Femur (tissue), 1 donor: ENCODE results near the gene KIAA0513.

Experiments used
- DNase-seq: peaks from one replicate; pipeline ENCODE4 v3.0.0-alpha.2; 2017

Gene KIAA0513

GRCh38 chr16:85138825-85139627, 111.4 kb downstream of the KIAA0513 start:
- DNase-seq = no peak

GRCh38 chr16:85139881-85140339, 112.3 kb downstream of the KIAA0513 start:
- no peak for DNase-seq

- no peak for DNase-seq
Observed at GRCh38 chr16:85140455-85141012, 112.9 kb downstream of the KIAA0513 start.

- peak; percentile 76 for DNase-seq
Observed at GRCh38 chr16:85141491-85142128, 114.0 kb downstream of the KIAA0513 start.

GRCh38 chr16:85142129-85142513, 114.5 kb downstream of the KIAA0513 start:
- DNase-seq = no peak

GRCh38 chr16:85142771-85143211, 115.2 kb downstream of the KIAA0513 start:
- no peak for DNase-seq
